K562 (cell line): ENCODE data around the gene P2RY13.

ENCODE experiments used
- BRD4 ChIP-seq: fragments of 200-600 bp; sonication (generic); IDR thresholded peaks from 2 replicates; pipeline ENCODE4 v1.6.1; 2017; ENCODE audit warnings: inconsistent platforms
- CBFA2T3 ChIP-seq: fragments of 450-650 bp; IDR thresholded peaks from 2 replicates; pipeline ENCODE4 v1.6.1; 2017
- CHD1 ChIP-seq: fragments of 200-600 bp; sonication (generic); IDR thresholded peaks from one replicate; pipeline ENCODE4 v1.6.1; 2012; ENCODE audit warnings: mild to moderate bottlenecking, moderate library complexity, low read length, inconsistent platforms
- FOXK2 ChIP-seq, 2 experiments: fragments of 450-650 bp; IDR thresholded peaks in 1 of 2; conservative IDR thresholded peaks in 1 of 2; 2 replicates each; pipeline ENCODE4 v1.6.1; 2016; ENCODE audit warnings: low read depth in 2 of 2, mild to moderate bottlenecking in 1 of 2
- NR2F6 ChIP-seq: fragments of 450-650 bp; formaldehyde crosslinking; IDR thresholded peaks from 2 replicates; pipeline ENCODE4 v1.4.0; 2020; ENCODE audit warnings: mild to moderate bottlenecking
- POLR2A ChIP-seq: fragments of 450-650 bp; conservative IDR thresholded peaks from 2 replicates; pipeline ENCODE4 v1.6.1; 2016
- ZNF586 ChIP-seq: fragments of 450-650 bp; formaldehyde crosslinking; conservative IDR thresholded peaks from 2 replicates; pipeline ENCODE4 v1.4.0; 2020; ENCODE audit warnings: mild to moderate bottlenecking, moderate library complexity
- ZNF77 ChIP-seq: fragments of 250-450 bp; sonication (Bioruptor Pico); IDR thresholded peaks from 2 replicates; pipeline ENCODE4 v1.5.0; 2020
- ZSCAN32 ChIP-seq: fragments of 450-650 bp; formaldehyde crosslinking; IDR thresholded peaks from 2 replicates; pipeline ENCODE4 v1.4.0; 2020; ENCODE audit warnings: mild to moderate bottlenecking, moderate library complexity
- TF ChIP-seq, protein P1 (sequence below): sonication (generic); formaldehyde crosslinking; IDR thresholded peaks from 2 replicates; pipeline ENCODE4 v1.5.0; 2020; ENCODE audit warnings: missing genetic modification reagents
- TF ChIP-seq, protein P2 (sequence below): fragments of 250-450 bp; sonication (Bioruptor Pico); IDR thresholded peaks from 2 replicates; pipeline ENCODE4 v1.8.0; 2021; ENCODE audit warnings: moderate library complexity, mild to moderate bottlenecking, inconsistent platforms
- TF ChIP-seq, protein P3 (sequence below): sonication (generic); formaldehyde crosslinking; IDR thresholded peaks from 2 replicates; pipeline ENCODE4 v1.8.0; 2022; ENCODE audit warnings: mild to moderate bottlenecking, missing genetic modification reagents
- TF ChIP-seq, protein P4 (sequence below): sonication (generic); formaldehyde crosslinking; IDR thresholded peaks from 2 replicates; pipeline ENCODE4 v1.8.0; 2023; ENCODE audit warnings: missing genetic modification reagents, mild to moderate bottlenecking, borderline replicate concordance
- TF ChIP-seq, protein P5 (sequence below): sonication (generic); formaldehyde crosslinking; IDR thresholded peaks from 2 replicates; pipeline ENCODE4 v1.8.1; 2023; ENCODE audit warnings: mild to moderate bottlenecking, missing genetic modification reagents, moderate library complexity

DNA sequence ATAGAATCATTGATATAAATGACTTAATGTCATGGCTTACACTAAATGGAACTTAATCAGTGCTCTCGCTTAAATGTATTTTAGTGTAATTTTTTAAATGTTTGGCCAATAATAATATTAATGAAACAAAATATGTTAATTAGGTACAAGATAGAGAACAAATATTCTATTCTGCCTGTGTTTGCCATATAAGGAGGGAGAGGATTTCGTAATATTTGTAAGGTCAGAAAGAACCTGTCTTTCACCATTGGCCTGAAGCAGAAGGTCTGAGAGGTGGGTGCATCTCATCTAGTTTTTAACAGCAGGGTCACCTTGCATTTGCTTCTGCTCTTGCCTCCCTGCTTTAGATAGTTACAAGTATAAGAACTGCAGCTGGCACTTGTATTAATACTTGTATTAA, 15.2 kb downstream of the P2RY13 start:
- TF ChIP-seq, protein P1, sequence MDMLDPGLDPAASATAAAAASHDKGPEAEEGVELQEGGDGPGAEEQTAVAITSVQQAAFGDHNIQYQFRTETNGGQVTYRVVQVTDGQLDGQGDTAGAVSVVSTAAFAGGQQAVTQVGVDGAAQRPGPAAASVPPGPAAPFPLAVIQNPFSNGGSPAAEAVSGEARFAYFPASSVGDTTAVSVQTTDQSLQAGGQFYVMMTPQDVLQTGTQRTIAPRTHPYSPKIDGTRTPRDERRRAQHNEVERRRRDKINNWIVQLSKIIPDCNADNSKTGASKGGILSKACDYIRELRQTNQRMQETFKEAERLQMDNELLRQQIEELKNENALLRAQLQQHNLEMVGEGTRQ (CRISPR knock-in tag), result no peak
- TF ChIP-seq FOXK2 (conservative IDR thresholded peaks at IDR 0.05 in 1 of 2, IDR thresholded peaks at IDR 0.05 in 1 of 2; ENCODE audit: low read depth in 2 of 2) (no peak), CHD1 (no peak), ZNF77 (CRISPR knock-in tag) (no peak), CBFA2T3 (no peak), POLR2A (no peak), BRD4 (no peak), ZNF586 (CRISPR knock-in tag) (no peak), NR2F6 (CRISPR knock-in tag) (no peak), ZSCAN32 (CRISPR knock-in tag) (no peak)
- TF ChIP-seq, protein P2, sequence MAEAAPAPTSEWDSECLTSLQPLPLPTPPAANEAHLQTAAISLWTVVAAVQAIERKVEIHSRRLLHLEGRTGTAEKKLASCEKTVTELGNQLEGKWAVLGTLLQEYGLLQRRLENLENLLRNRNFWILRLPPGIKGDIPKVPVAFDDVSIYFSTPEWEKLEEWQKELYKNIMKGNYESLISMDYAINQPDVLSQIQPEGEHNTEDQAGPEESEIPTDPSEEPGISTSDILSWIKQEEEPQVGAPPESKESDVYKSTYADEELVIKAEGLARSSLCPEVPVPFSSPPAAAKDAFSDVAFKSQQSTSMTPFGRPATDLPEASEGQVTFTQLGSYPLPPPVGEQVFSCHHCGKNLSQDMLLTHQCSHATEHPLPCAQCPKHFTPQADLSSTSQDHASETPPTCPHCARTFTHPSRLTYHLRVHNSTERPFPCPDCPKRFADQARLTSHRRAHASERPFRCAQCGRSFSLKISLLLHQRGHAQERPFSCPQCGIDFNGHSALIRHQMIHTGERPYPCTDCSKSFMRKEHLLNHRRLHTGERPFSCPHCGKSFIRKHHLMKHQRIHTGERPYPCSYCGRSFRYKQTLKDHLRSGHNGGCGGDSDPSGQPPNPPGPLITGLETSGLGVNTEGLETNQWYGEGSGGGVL (CRISPR knock-in tag), result no peak
- TF ChIP-seq, protein P3, sequence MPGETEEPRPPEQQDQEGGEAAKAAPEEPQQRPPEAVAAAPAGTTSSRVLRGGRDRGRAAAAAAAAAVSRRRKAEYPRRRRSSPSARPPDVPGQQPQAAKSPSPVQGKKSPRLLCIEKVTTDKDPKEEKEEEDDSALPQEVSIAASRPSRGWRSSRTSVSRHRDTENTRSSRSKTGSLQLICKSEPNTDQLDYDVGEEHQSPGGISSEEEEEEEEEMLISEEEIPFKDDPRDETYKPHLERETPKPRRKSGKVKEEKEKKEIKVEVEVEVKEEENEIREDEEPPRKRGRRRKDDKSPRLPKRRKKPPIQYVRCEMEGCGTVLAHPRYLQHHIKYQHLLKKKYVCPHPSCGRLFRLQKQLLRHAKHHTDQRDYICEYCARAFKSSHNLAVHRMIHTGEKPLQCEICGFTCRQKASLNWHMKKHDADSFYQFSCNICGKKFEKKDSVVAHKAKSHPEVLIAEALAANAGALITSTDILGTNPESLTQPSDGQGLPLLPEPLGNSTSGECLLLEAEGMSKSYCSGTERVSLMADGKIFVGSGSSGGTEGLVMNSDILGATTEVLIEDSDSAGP (CRISPR knock-in tag), result no peak
- TF ChIP-seq, protein P4, sequence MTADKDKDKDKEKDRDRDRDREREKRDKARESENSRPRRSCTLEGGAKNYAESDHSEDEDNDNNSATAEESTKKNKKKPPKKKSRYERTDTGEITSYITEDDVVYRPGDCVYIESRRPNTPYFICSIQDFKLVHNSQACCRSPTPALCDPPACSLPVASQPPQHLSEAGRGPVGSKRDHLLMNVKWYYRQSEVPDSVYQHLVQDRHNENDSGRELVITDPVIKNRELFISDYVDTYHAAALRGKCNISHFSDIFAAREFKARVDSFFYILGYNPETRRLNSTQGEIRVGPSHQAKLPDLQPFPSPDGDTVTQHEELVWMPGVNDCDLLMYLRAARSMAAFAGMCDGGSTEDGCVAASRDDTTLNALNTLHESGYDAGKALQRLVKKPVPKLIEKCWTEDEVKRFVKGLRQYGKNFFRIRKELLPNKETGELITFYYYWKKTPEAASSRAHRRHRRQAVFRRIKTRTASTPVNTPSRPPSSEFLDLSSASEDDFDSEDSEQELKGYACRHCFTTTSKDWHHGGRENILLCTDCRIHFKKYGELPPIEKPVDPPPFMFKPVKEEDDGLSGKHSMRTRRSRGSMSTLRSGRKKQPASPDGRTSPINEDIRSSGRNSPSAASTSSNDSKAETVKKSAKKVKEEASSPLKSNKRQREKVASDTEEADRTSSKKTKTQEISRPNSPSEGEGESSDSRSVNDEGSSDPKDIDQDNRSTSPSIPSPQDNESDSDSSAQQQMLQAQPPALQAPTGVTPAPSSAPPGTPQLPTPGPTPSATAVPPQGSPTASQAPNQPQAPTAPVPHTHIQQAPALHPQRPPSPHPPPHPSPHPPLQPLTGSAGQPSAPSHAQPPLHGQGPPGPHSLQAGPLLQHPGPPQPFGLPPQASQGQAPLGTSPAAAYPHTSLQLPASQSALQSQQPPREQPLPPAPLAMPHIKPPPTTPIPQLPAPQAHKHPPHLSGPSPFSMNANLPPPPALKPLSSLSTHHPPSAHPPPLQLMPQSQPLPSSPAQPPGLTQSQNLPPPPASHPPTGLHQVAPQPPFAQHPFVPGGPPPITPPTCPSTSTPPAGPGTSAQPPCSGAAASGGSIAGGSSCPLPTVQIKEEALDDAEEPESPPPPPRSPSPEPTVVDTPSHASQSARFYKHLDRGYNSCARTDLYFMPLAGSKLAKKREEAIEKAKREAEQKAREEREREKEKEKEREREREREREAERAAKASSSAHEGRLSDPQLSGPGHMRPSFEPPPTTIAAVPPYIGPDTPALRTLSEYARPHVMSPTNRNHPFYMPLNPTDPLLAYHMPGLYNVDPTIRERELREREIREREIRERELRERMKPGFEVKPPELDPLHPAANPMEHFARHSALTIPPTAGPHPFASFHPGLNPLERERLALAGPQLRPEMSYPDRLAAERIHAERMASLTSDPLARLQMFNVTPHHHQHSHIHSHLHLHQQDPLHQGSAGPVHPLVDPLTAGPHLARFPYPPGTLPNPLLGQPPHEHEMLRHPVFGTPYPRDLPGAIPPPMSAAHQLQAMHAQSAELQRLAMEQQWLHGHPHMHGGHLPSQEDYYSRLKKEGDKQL (CRISPR knock-in tag), result no peak
- TF ChIP-seq, protein P5, sequence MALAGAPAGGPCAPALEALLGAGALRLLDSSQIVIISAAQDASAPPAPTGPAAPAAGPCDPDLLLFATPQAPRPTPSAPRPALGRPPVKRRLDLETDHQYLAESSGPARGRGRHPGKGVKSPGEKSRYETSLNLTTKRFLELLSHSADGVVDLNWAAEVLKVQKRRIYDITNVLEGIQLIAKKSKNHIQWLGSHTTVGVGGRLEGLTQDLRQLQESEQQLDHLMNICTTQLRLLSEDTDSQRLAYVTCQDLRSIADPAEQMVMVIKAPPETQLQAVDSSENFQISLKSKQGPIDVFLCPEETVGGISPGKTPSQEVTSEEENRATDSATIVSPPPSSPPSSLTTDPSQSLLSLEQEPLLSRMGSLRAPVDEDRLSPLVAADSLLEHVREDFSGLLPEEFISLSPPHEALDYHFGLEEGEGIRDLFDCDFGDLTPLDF, result no peak
